ENCODE results near the gene ZBTB5. TPM values are rescaled to one million over a fixed set of nuclear protein-coding genes. Genes with fewer than 3 reads are reported as not detected.

The ZBTB5 gene
- total and polyA plus RNA-seq, 2 of the 4 experiments (the other 2 are of a cell fraction), result 6.3 to 9.1 TPM

GRCh38 chr9:37447111-37447510 lies 18.1 kb downstream of the ZBTB5 start:
- POLR2A ChIA-PET (ENCODE audit: unreplicated experiment), result no interaction called here
- Histone ChIP-seq H3K18ac (ENCODE audit: low read depth, low read length) (no peak overlapping the region), H2BK15ac (ENCODE audit: low read depth, low read length) (no peak overlapping the region), H4K91ac (ENCODE audit: insufficient read depth, low read depth, low read length) (no peak overlapping the region), H3K4me1 (ENCODE audit: control insufficient read depth, insufficient read depth, low read length) (peaks cover 18% of the 10 kb centered on the region), H2AK5ac (ENCODE audit: low read depth, low read length) (no peak overlapping the region), H3K4me2 (ENCODE audit: low read depth, low read length) (no peak overlapping the region), H3K36me3 (ENCODE audit: control insufficient read depth, insufficient read depth, low read length) (peaks cover 8% of the 10 kb centered on the region), H3K79me1 (ENCODE audit: low read depth in 1 of 2, low read length in 2 of 2) (peaks cover 37 to 85% of the 10 kb centered on the region in 2 experiments), H3K27ac (ENCODE audit: insufficient read depth, low read length) (no peak overlapping the region), H3K23ac (ENCODE audit: low read depth, low read length) (peak overlapping the region; percentile 21; the same call in 1 of the 2 replicates), H3K4ac (ENCODE audit: low read depth, low read length) (no peak overlapping the region), H4K5ac (ENCODE audit: low read depth, low read length) (no peak overlapping the region), H3K9me1 (ENCODE audit: insufficient read depth, low read length) (peaks cover 9% of the 10 kb centered on the region), H3K14ac (replicated peaks; ENCODE audit: low read depth, low read length) (no peak overlapping the region), H2BK20ac (ENCODE audit: low read depth, low read length) (no peak overlapping the region), H3K9ac (ENCODE audit: low read depth, low read length) (no peak overlapping the region), H3K56ac (ENCODE audit: extremely low read depth, insufficient read depth, low read length) (no peak overlapping the region), H3K4me3 (ENCODE audit: insufficient read depth, low read depth, low read length) (no peak overlapping the region), H4K8ac (ENCODE audit: low read depth in 2 of 2, low read length in 2 of 2) (no peak overlapping the region), H2AFZ (replicated peaks; ENCODE audit: low read length, poor library complexity) (no peak overlapping the region), H4K20me1 (ENCODE audit: insufficient read depth, low read length) (peaks cover 28% of the 10 kb centered on the region), H2AK9ac (replicated peaks; ENCODE audit: low read depth, low read length, poor library complexity) (no peak overlapping the region), H2BK120ac (ENCODE audit: low read depth, low read length) (no peak overlapping the region), H2BK5ac (ENCODE audit: low read depth, low read length, poor library complexity, severe bottlenecking) (no peak overlapping the region), H3K9me3 (ENCODE audit: control insufficient read depth, insufficient read depth, low read length) (no peaks in the 10 kb centered on the region), H3K27me3 (ENCODE audit: control insufficient read depth, insufficient read depth, low read length) (no peaks in the 10 kb centered on the region)
- dilution Hi-C loops (cut with HindIII; ENCODE audit: low sequenced_read_pairs, unreplicated experiment), result no loop called here
- TF ChIP-seq MAFK (IDR thresholded peaks at IDR 0.05; ENCODE audit: low read depth, low read length), result no peak
- no peak for TF ChIP-seq CEBPB (IDR thresholded peaks at IDR 0.05; ENCODE audit: low read depth, low read length)
- no peak for TF ChIP-seq RFX5 (IDR thresholded peaks at IDR 0.05; ENCODE audit: low read depth, low read length)
- TF ChIP-seq MXI1 (IDR thresholded peaks at IDR 0.05; ENCODE audit: borderline replicate concordance, low read depth, low read length), result no peak
- TF ChIP-seq RAD21 (IDR thresholded peaks at IDR 0.05; ENCODE audit: low read length), result no peak
- no peak for TF ChIP-seq CHD1 (IDR thresholded peaks at IDR 0.05; ENCODE audit: low read depth, low read length)
- TF ChIP-seq MAZ (IDR thresholded peaks at IDR 0.05; ENCODE audit: borderline replicate concordance, low read depth, low read length), result no peak
- TF ChIP-seq NFE2L2 (IDR thresholded peaks at IDR 0.05; ENCODE audit: low read depth, low read length), result no peak
- TF ChIP-seq ELK1 (IDR thresholded peaks at IDR 0.05; ENCODE audit: borderline replicate concordance, low read depth, low read length), result no peak
- TF ChIP-seq, protein P1, sequence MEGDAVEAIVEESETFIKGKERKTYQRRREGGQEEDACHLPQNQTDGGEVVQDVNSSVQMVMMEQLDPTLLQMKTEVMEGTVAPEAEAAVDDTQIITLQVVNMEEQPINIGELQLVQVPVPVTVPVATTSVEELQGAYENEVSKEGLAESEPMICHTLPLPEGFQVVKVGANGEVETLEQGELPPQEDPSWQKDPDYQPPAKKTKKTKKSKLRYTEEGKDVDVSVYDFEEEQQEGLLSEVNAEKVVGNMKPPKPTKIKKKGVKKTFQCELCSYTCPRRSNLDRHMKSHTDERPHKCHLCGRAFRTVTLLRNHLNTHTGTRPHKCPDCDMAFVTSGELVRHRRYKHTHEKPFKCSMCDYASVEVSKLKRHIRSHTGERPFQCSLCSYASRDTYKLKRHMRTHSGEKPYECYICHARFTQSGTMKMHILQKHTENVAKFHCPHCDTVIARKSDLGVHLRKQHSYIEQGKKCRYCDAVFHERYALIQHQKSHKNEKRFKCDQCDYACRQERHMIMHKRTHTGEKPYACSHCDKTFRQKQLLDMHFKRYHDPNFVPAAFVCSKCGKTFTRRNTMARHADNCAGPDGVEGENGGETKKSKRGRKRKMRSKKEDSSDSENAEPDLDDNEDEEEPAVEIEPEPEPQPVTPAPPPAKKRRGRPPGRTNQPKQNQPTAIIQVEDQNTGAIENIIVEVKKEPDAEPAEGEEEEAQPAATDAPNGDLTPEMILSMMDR (conservative IDR thresholded peaks at IDR 0.05; ENCODE audit: low read depth, low read length), result no peak
- TF ChIP-seq, protein P2, sequence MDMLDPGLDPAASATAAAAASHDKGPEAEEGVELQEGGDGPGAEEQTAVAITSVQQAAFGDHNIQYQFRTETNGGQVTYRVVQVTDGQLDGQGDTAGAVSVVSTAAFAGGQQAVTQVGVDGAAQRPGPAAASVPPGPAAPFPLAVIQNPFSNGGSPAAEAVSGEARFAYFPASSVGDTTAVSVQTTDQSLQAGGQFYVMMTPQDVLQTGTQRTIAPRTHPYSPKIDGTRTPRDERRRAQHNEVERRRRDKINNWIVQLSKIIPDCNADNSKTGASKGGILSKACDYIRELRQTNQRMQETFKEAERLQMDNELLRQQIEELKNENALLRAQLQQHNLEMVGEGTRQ (IDR thresholded peaks at IDR 0.05; ENCODE audit: low read depth, low read length), result no peak
- no peak for TF ChIP-seq POLR2A (IDR thresholded peaks at IDR 0.05; ENCODE audit: low read depth, low read length)
- DNase-seq (no peak), ATAC-seq (ENCODE audit: low read depth) (no peak)
- intact Hi-C loops (cut with micrococcal nuclease), result no loop called here
- CTCF ChIA-PET, result no interaction called here
- in situ Hi-C loops (cut with MboI; ENCODE audit: low sequenced_read_pairs), result no loop called here
- no TSS peak for BruUV-seq (replicated peaks)

All from IMR-90 (cell line).